Thyroid gland (tissue), 4 donors: ENCODE results near the gene LHX4. TPM values are rescaled to one million over a fixed set of nuclear protein-coding genes. Genes with fewer than 3 reads are reported as not detected.

Experiments used
- DNase-seq, 2 donors: peaks; one replicate each; pipeline ENCODE4 v3.0.0-alpha.2; 2019
- H3K27ac ChIP-seq, 3 donors: fragments of 200-600 bp; sonication (generic); 1 replicate in 2 of 3; 2 replicates in 1 of 3; pipeline ENCODE4 v1.5.1; 2016 to 2019; ENCODE audit warnings: mild to moderate bottlenecking in 1 of 3, moderate library complexity in 1 of 3
- H3K27me3 ChIP-seq: fragments of 200-600 bp; sonication (generic); one replicate; pipeline ENCODE4 v1.5.1; 2019
- H3K36me3 ChIP-seq, 2 donors: fragments of 200-600 bp; sonication (generic); one replicate each; pipeline ENCODE4 v1.5.1; 2016 to 2019
- H3K4me1 ChIP-seq, 2 donors: fragments of 200-600 bp; sonication (generic); one replicate each; pipeline ENCODE4 v1.5.1; 2017 to 2019
- H3K4me3 ChIP-seq, 3 donors: fragments of 200-600 bp; sonication (generic); replicated peaks in 1 of 3; 1 replicate in 2 of 3; 2 replicates in 1 of 3; pipeline ENCODE4 v1.5.1; 2016; ENCODE audit warnings: mild to moderate bottlenecking in 1 of 3
- H3K9me3 ChIP-seq: fragments of 200-600 bp; sonication (generic); one replicate; pipeline ENCODE4 v1.5.1; 2017
- CTCF ChIP-seq, 6 experiments: fragments of 200-600 bp in 3 of 6; fragments of 450-650 bp in 3 of 6; sonication (generic) in 3 of 6; IDR thresholded peaks; one replicate each; pipeline ENCODE4 v1.5.1; 2016 to 2019; ENCODE audit warnings: antibody characterized with exemption in 6 of 6, mild to moderate bottlenecking in 2 of 6, inconsistent platforms in 1 of 6, moderate library complexity in 1 of 6
- POLR2A ChIP-seq, 2 donors: fragments of 450-650 bp; IDR thresholded peaks; one replicate each; pipeline ENCODE4 v1.6.1; 2017; ENCODE audit warnings: antibody characterized with exemption in 2 of 2, mild to moderate bottlenecking in 2 of 2, moderate library complexity in 1 of 2
- WGBS, 2 donors: methylation state at CpG; one replicate each; pipeline ENCODE4 v1.1.5; 2017; 5-methylcytosine and 5-hydroxymethylcytosine counted together
- intact Hi-C: fragments of 100-400 bp; cut with DNase I; formaldehyde crosslinking; loops from one replicate; pipeline ENCODE4 v1.15.1; 2023
- total RNA-seq, 4 donors: library from RNA; depleted of rRNA; stranded (reverse); fragments of >200 nt; gene quantifications; one replicate each; pipeline ENCODE4 v1.2.3, GENCODE V29; 2016

The LHX4 gene
- total RNA-seq, 4 donors from 2014 or later = not detected

DNA sequence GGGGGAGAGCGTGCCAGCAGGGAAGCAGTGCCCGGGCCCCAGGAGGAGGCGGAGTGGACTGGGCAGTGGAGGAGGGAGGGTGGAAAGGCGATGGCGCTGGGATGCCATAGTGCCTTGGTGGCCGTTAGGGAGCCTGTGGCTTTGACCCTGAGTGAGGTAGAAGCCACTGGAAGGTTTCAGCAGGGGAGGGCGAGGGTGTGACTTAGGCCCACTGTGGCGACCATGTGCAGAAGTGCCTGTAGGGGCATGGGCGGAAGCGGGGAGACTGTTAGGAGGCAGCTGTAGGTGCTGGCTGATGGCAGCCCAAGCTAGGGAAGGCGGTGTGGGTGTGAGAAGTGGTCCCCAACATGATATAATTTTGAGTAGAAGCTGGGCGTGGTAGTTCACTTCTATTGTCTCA is 28.2 kb downstream of the LHX4 start:
- no peaks in the 10 kb centered on the region for H3K4me1 ChIP-seq
- intact Hi-C loops = loop anchor here (10.0 kb wide), 1 partner anchor 217 kb away; no protein-coding TSS in a partner anchor
- peaks cover 6% of the 10 kb centered on the region for H3K27me3 ChIP-seq

DNA sequence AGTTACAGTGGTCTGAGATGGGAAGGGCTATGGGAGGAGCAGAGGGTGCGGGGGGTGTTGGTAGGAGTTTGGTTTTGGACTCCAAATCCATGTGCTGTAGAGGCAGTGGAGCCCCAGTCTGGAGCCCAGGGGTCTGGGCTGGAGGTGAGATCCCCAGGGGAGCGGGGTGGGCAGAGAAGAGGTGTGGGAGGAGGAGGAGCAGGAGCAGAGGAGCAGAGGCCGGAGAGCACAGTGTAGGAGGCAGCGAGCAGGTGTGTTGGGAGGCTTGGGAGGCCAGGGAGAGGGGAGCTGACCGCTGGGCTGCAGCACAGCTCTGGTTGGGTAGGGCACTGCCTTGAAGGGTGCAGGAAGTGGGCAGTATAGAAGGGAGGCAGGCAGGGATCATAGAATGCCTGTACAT is 28.9 kb downstream of the LHX4 start:
- Histone ChIP-seq H3K4me3 (no peak overlapping the region), H3K27me3 (peaks cover 6% of the 10 kb centered on the region), H3K36me3 (no peaks in the 10 kb centered on the region), H3K9me3 (no peaks in the 10 kb centered on the region), H3K4me1 (no peaks in the 10 kb centered on the region), H3K27ac (no peak overlapping the region)
- no peak for TF ChIP-seq POLR2A (IDR thresholded peaks at IDR 0.05)
- no peak for TF ChIP-seq CTCF (IDR thresholded peaks at IDR 0.05)
- no peak for DNase-seq
- 59 to 70% methylated on average over 5 of the region's 5 CpGs for WGBS, 2 donors
- intact Hi-C loops = loop anchor here (10.0 kb wide), 1 partner anchor 216 kb away; no protein-coding TSS in a partner anchor

More for the DNA sequence above, 28.2 kb downstream of the LHX4 start:
- Histone ChIP-seq H3K36me3 (no peaks in the 10 kb centered on the region), H3K4me3 (no peak overlapping the region), H3K27ac (no peak overlapping the region), H3K9me3 (no peaks in the 10 kb centered on the region)
- TF ChIP-seq POLR2A (IDR thresholded peaks at IDR 0.05) (no peak), CTCF (IDR thresholded peaks at IDR 0.05) (no peak)
- no peak for DNase-seq
- WGBS, 2 donors = 82 to 86% methylated on average over 12 of the region's 12 CpGs

DNA sequence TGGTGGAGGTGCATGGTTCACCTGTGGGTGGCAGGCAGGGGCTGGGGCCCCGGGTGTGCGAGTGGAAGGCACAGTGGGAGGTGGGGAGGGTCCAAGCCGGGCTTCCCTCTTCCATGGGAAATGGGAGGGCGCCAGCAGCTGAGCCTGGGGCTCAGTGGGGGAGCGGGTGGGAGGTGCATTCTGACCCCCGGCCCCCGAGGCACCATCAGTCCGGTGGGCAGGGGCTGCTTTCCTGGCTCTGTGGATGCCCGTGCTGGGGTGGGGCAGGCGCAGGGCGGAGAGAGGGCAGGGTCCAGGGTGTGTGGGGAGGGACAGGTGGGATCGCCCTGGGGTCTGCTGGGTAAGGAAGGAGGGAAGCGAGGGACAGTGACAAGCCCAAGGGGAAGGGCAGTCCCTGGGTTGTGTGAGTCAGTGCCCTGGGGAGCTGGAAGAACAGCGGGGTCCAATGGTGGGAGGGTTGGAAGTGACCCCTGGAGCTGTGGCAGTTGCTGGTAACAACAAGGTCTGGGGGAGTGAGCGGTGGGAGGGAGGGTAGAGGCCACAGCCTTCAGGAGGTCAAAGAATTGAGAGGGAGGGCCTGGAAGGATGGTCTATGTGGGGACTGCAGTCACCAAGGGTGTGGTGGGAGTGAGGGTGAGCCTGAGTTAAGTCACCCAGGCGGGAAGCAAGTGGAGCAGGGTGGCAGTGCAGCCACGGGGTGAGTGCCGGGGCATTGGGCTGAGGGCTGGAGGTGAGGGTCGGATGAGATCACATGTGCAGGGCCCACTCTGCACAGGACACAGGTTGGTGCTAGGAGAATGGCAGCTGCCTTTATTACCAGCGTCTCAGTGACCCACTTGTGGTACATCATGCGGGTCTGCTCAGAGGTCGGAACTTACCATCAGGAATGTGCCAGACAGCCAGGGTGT is 29.6 kb downstream of the LHX4 start:
- Histone ChIP-seq H3K4me1 (no peaks in the 10 kb centered on the region), H3K9me3 (no peaks in the 10 kb centered on the region), H3K27me3 (peaks cover 6% of the 10 kb centered on the region), H3K36me3 (no peaks in the 10 kb centered on the region), H3K4me3 (no peak overlapping the region), H3K27ac (no peak overlapping the region)
- 74 to 81% methylated on average over 19 to 22 of the region's 22 CpGs for WGBS, 2 donors
- intact Hi-C loops = loop anchor here (10.0 kb wide), 1 partner anchor 215 kb away; no protein-coding TSS in a partner anchor
- TF ChIP-seq POLR2A (IDR thresholded peaks at IDR 0.05) (no peak), CTCF (IDR thresholded peaks at IDR 0.05) (no peak)
- no peak for DNase-seq

DNA sequence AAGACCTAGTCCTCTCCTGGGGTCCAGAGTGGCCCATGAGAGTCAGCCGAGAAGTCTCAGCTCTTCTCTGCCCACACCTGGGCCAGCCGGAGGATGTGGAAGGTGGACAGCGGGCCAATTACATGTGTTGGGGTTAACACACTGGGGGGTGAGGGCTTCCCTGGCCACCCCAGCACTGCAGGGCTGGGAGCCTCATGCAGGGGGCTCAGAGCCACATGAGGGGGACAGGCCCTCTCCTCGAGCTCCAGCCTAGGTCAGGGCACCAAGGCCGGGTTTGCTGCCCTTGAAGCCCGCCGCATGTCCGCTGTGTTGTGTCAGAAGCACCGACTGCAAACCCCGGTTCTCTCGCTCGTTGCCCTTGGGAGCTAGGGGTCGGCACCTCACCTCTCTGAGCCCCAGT is 30.5 kb downstream of the LHX4 start:
- intact Hi-C loops = no loop called here
- peaks cover 6% of the 10 kb centered on the region for H3K27me3 ChIP-seq

More for the DNA sequence above, 30.5 kb downstream of the LHX4 start:
- 84 to 86% methylated on average over 12 to 13 of the region's 13 CpGs for WGBS, 2 donors
- Histone ChIP-seq H3K4me1 (no peaks in the 10 kb centered on the region), H3K27ac (no peak overlapping the region), H3K4me3 (no peak overlapping the region), H3K9me3 (no peaks in the 10 kb centered on the region), H3K36me3 (no peaks in the 10 kb centered on the region)
- no peak for TF ChIP-seq POLR2A (IDR thresholded peaks at IDR 0.05)
- TF ChIP-seq CTCF (IDR thresholded peaks at IDR 0.05) = no peak
- DNase-seq = no peak
